ENCODE measurements around the gene ABLIM3.

Gene ABLIM3

GRCh38 chr5:149157330-149157729 lies 16.0 kb downstream of the ABLIM3 start:
- no peak for DNase-seq (ENCODE audit: low read depth in 2 of 2)

- no peak for DNase-seq (ENCODE audit: low read depth in 2 of 2)
These were observed 19.0 kb downstream of the ABLIM3 start for GRCh38 chr5:149160291-149160787.

GRCh38 chr5:149161026-149161687 lies 19.9 kb downstream of the ABLIM3 start:
- no peak for DNase-seq (ENCODE audit: low read depth in 2 of 2)

- no peak for DNase-seq (ENCODE audit: low read depth in 2 of 2)
These were observed 20.6 kb downstream of the ABLIM3 start for GRCh38 chr5:149161850-149162249.

- DNase-seq (ENCODE audit: low read depth in 2 of 2): no peak
These were observed 21.2 kb downstream of the ABLIM3 start for GRCh38 chr5:149162401-149163084.

- DNase-seq (ENCODE audit: low read depth in 2 of 2): no peak
These were observed 23.4 kb downstream of the ABLIM3 start for GRCh38 chr5:149164731-149165130.

GRCh38 chr5:149166128-149166527 lies 24.8 kb downstream of the ABLIM3 start:
- DNase-seq (ENCODE audit: low read depth in 2 of 2): no peak

GRCh38 chr5:149166591-149167100 lies 25.4 kb downstream of the ABLIM3 start:
- DNase-seq (ENCODE audit: low read depth in 2 of 2): no peak

- DNase-seq (ENCODE audit: low read depth in 2 of 2): no peak
These were observed 27.1 kb downstream of the ABLIM3 start for GRCh38 chr5:149168276-149168906.

GRCh38 chr5:149170299-149170698 lies 29.0 kb downstream of the ABLIM3 start:
- DNase-seq (ENCODE audit: low read depth in 2 of 2): no peak

- DNase-seq (ENCODE audit: low read depth in 2 of 2): peak; percentile 6 to 13
These were observed 31.0 kb downstream of the ABLIM3 start for GRCh38 chr5:149172261-149172660.

GRCh38 chr5:149172709-149173505 lies 31.6 kb downstream of the ABLIM3 start:
- DNase-seq (ENCODE audit: low read depth in 2 of 2): no peak

- DNase-seq (ENCODE audit: low read depth in 2 of 2): no peak
These were observed 33.5 kb downstream of the ABLIM3 start for GRCh38 chr5:149174847-149175234.

- no peak for DNase-seq (ENCODE audit: low read depth in 2 of 2)
These were observed 34.2 kb downstream of the ABLIM3 start for GRCh38 chr5:149175346-149176105.

- no peak for DNase-seq (ENCODE audit: low read depth in 2 of 2)
These were observed 36.1 kb downstream of the ABLIM3 start for GRCh38 chr5:149177339-149177843.

- DNase-seq (ENCODE audit: low read depth in 2 of 2): no peak
These were observed 36.7 kb downstream of the ABLIM3 start for GRCh38 chr5:149177911-149178565.

- no peak for DNase-seq (ENCODE audit: low read depth in 2 of 2)
These were observed 40.4 kb downstream of the ABLIM3 start for GRCh38 chr5:149181732-149182131.

GRCh38 chr5:149182241-149182640 lies 40.9 kb downstream of the ABLIM3 start:
- no peak for DNase-seq (ENCODE audit: low read depth in 2 of 2)

GRCh38 chr5:149185067-149185466 lies 43.8 kb downstream of the ABLIM3 start:
- no peak for DNase-seq (ENCODE audit: low read depth in 2 of 2)

GRCh38 chr5:149186506-149186905 lies 45.2 kb downstream of the ABLIM3 start:
- DNase-seq (ENCODE audit: low read depth in 2 of 2): no peak

Measured in stimulated activated CD8-positive, alpha-beta memory T cell treated with anti-CD3 and anti-CD28 coated beads, Interleukin-2, amount 100 ng/mL, for 48 hours (primary cell).